Progenitor cell of endocrine pancreas (in vitro differentiated cells): ENCODE data around the gene AMER2. TPM values are rescaled to one million over a fixed set of nuclear protein-coding genes. Genes with fewer than 3 reads are reported as not detected.

Source experiments
- DNase-seq: peaks from one replicate; pipeline ENCODE4 v3.0.0; 2021; ENCODE audit warnings: low spot score; ENCODE audit not compliant: unreplicated experiment
- H3K27ac Mint-ChIP-seq: 2 replicates; pipeline ENCODE4 v1.8.0; 2021; ENCODE audit warnings: mild to moderate bottlenecking, moderate library complexity, mixed read lengths
- H3K27me3 Mint-ChIP-seq: 2 replicates; pipeline ENCODE4 v1.8.0; 2021; ENCODE audit warnings: mixed read lengths
- H3K36me3 Mint-ChIP-seq: 2 replicates; pipeline ENCODE4 v1.8.0; 2022; ENCODE audit warnings: mixed read lengths; ENCODE audit not compliant: insufficient read depth
- H3K4me1 Mint-ChIP-seq: 2 replicates; pipeline ENCODE4 v1.8.0; 2021; ENCODE audit warnings: low read depth, mixed read lengths
- H3K4me3 Mint-ChIP-seq: 2 replicates; pipeline ENCODE4 v1.8.0; 2021; ENCODE audit warnings: low read depth, mild to moderate bottlenecking, moderate library complexity, mixed read lengths
- H3K9me3 Mint-ChIP-seq: 2 replicates; pipeline ENCODE4 v1.8.0; 2021; ENCODE audit warnings: low read depth, mixed read lengths
- CTCF ChIP-seq: fragments of 200-600 bp; sonication (generic); IDR thresholded peaks from one replicate; pipeline ENCODE4 v1.5.0; 2021; ENCODE audit warnings: antibody characterized with exemption, mild to moderate bottlenecking; ENCODE audit not compliant: unreplicated experiment
- total RNA-seq: library from RNA; stranded (reverse); gene quantifications from 2 replicates; pipeline ENCODE4 v1.2.1, GENCODE V29; 2021

Gene AMER2
- total RNA-seq, 1 donor from 2014 or later, result 0.05 TPM

GRCh38 chr13:25213715-25214114 lies 41.6 kb upstream of the AMER2 start:
- DNase-seq, result no peak
- no peak for TF ChIP-seq CTCF
- H3K27me3 Mint-ChIP-seq, result peaks cover 7% of the 10 kb centered on the region
- H3K4me3 Mint-ChIP-seq, result no peak overlapping the region
- no peak overlapping the region for H3K27ac Mint-ChIP-seq
- H3K9me3 Mint-ChIP-seq, result no peaks in the 10 kb centered on the region
- peaks cover 4% of the 10 kb centered on the region for H3K4me1 Mint-ChIP-seq
- H3K36me3 Mint-ChIP-seq, result no peaks in the 10 kb centered on the region

GRCh38 chr13:25210842-25211569 lies 38.9 kb upstream of the AMER2 start:
- Mint-ChIP-seq H3K9me3 (no peaks in the 10 kb centered on the region), H3K27me3 (peaks cover 6% of the 10 kb centered on the region), H3K4me1 (peaks cover 4% of the 10 kb centered on the region), H3K4me3 (no peak overlapping the region), H3K36me3 (no peaks in the 10 kb centered on the region), H3K27ac (no peak overlapping the region)
- no peak for TF ChIP-seq CTCF
- DNase-seq, result no peak

GRCh38 chr13:25207291-25207810 lies 35.3 kb upstream of the AMER2 start:
- Mint-ChIP-seq H3K27me3 (peaks cover 23% of the 10 kb centered on the region), H3K27ac (no peak overlapping the region), H3K4me3 (no peak overlapping the region), H3K36me3 (no peaks in the 10 kb centered on the region), H3K4me1 (peaks cover 4% of the 10 kb centered on the region), H3K9me3 (no peaks in the 10 kb centered on the region)
- TF ChIP-seq CTCF, result no peak
- DNase-seq, result no peak

GRCh38 chr13:25204863-25205262 lies 32.8 kb upstream of the AMER2 start:
- Mint-ChIP-seq H3K27ac (no peak overlapping the region), H3K9me3 (no peaks in the 10 kb centered on the region), H3K27me3 (peaks cover 26% of the 10 kb centered on the region), H3K36me3 (no peaks in the 10 kb centered on the region), H3K4me3 (no peak overlapping the region), H3K4me1 (no peaks in the 10 kb centered on the region)
- DNase-seq, result no peak
- no peak for TF ChIP-seq CTCF

GRCh38 chr13:25203127-25203740 lies 31.1 kb upstream of the AMER2 start:
- TF ChIP-seq CTCF, result no peak
- Mint-ChIP-seq H3K4me3 (no peak overlapping the region), H3K27ac (no peak overlapping the region), H3K27me3 (peaks cover 26% of the 10 kb centered on the region), H3K9me3 (no peaks in the 10 kb centered on the region), H3K36me3 (no peaks in the 10 kb centered on the region), H3K4me1 (no peaks in the 10 kb centered on the region)
- no peak for DNase-seq
